ENCODE measurements around the gene RDH13.
"Not testable (repeated sequence)": the region's sequence is repeated elsewhere in the genome, so short reads cannot be mapped to it uniquely, and the experiment has no call there.

Gene RDH13

GRCh38 chr19:55041627-55042343 lies 21.2 kb downstream of the RDH13 start:
- ChIA-PET POLR2A (no interaction called here), CTCF (interaction anchor here (0.6 kb wide), 1 partner anchor 366 kb away, joined by 4 read pairs; no protein-coding TSS in a partner anchor)
- no peaks in the 10 kb centered on the region for H3K4me1 ChIP-seq (ENCODE audit: control insufficient read depth, insufficient read depth, low read length)
- no peak overlapping the region for H3K27ac ChIP-seq (ENCODE audit: extremely low read depth, low read depth, low read length)
- H3K9me3 ChIP-seq (ENCODE audit: control insufficient read depth, insufficient read depth, low read depth, low read length): no peaks in the 10 kb centered on the region
- TF ChIP-seq ZNF394 (tag by site-specific recombination; IDR thresholded peaks at IDR 0.05; ENCODE audit: borderline replicate concordance): no peak
- no peak for TF ChIP-seq ZNF354C (tag by site-specific recombination; IDR thresholded peaks at IDR 0.05; ENCODE audit: borderline replicate concordance, low read depth)
- TF ChIP-seq ZIC2 (tag by site-specific recombination; IDR thresholded peaks at IDR 0.05): no peak
- no peak for TF ChIP-seq ZBTB6 (tag by site-specific recombination; IDR thresholded peaks at IDR 0.05)
- no peak for TF ChIP-seq ZNF791 (tag by site-specific recombination; IDR thresholded peaks at IDR 0.05)
- TF ChIP-seq ZNF138 (tag by site-specific recombination; IDR thresholded peaks at IDR 0.05; ENCODE audit: borderline replicate concordance): no peak
- H3K4me3 ChIP-seq (ENCODE audit: low read depth, low read length): no peak overlapping the region
- peaks cover 11 to 44% of the 10 kb centered on the region in 2 experiments; a peak in 2 of 3 replicates for H3K36me3 ChIP-seq (ENCODE audit: control insufficient read depth in 2 of 2, insufficient read depth in 1 of 2, low read length in 2 of 2)

- no peaks in the 10 kb centered on the region for H3K4me1 ChIP-seq (ENCODE audit: control insufficient read depth, insufficient read depth, low read length)
- no peak for TF ChIP-seq ZNF211 (tag by site-specific recombination; IDR thresholded peaks at IDR 0.05; ENCODE audit: low read depth)
- no peak for TF ChIP-seq ZNF768 (tag by site-specific recombination; IDR thresholded peaks at IDR 0.05)
- no peaks in the 10 kb centered on the region for H3K9me3 ChIP-seq (ENCODE audit: control insufficient read depth, insufficient read depth, low read depth, low read length)
- ChIA-PET CTCF (no interaction called here), POLR2A (no interaction called here)
- peaks cover 6 to 39% of the 10 kb centered on the region in 2 experiments; a peak in 2 of 3 replicates for H3K36me3 ChIP-seq (ENCODE audit: control insufficient read depth in 2 of 2, insufficient read depth in 1 of 2, low read length in 2 of 2)
- H3K4me3 ChIP-seq (ENCODE audit: low read depth, low read length): no peak overlapping the region
- no peak overlapping the region for H3K27ac ChIP-seq (ENCODE audit: extremely low read depth, low read depth, low read length)
These were observed 21.7 kb downstream of the RDH13 start for GRCh38 chr19:55041244-55041626.

GRCh38 chr19:55040654-55041053 lies 22.3 kb downstream of the RDH13 start:
- POLR2A ChIA-PET; H3K4me1 ChIP-seq (ENCODE audit: control insufficient read depth, insufficient read depth, low read length); H3K27ac ChIP-seq (ENCODE audit: extremely low read depth, low read depth, low read length); H3K4me3 ChIP-seq (ENCODE audit: low read depth, low read length); H3K9me3 ChIP-seq (ENCODE audit: control insufficient read depth, insufficient read depth, low read depth, low read length): not testable (repeated sequence)
- CTCF ChIA-PET: interaction anchor here (0.6 kb wide), 1 partner anchor 92 kb away, joined by 3 read pairs; no protein-coding TSS in a partner anchor
- H3K36me3 ChIP-seq (ENCODE audit: control insufficient read depth in 2 of 2, insufficient read depth in 1 of 2, low read length in 2 of 2): peaks cover 5 to 39% of the 10 kb centered on the region in 2 experiments; a peak in 2 of 3 replicates

- POLR2A ChIA-PET: interaction anchor here (0.8 kb wide), 1 partner anchor 26 kb away, joined by 3 read pairs; the partner anchor contains the start of gene RDH13
- H3K9me3 ChIP-seq (ENCODE audit: control insufficient read depth, insufficient read depth, low read depth, low read length); H3K4me3 ChIP-seq (ENCODE audit: low read depth, low read length); H3K4me1 ChIP-seq (ENCODE audit: control insufficient read depth, insufficient read depth, low read length); H3K27ac ChIP-seq (ENCODE audit: extremely low read depth, low read depth, low read length); CTCF ChIA-PET: not testable (repeated sequence)
- TF ChIP-seq CTCF (tag by site-specific recombination; IDR thresholded peaks at IDR 0.05) (0 out of 2 replicates have a peak, but pooled peaks have one; percentile 10), ZFHX2 (tag by site-specific recombination; conservative IDR thresholded peaks at IDR 0.05) (peak; percentile 55; the same call in 1 of the 2 replicates), EGR2 (tag by site-specific recombination; IDR thresholded peaks at IDR 0.05; ENCODE audit: low read depth) (peak; percentile 60; the same call in 1 of the 2 replicates)
- H3K36me3 ChIP-seq (ENCODE audit: control insufficient read depth in 2 of 2, insufficient read depth in 1 of 2, low read length in 2 of 2): peaks cover 0 to 15% of the 10 kb centered on the region in 2 experiments; a peak in 1 of 3 replicates
These were observed 25.3 kb downstream of the RDH13 start for GRCh38 chr19:55037603-55038002.
